Endothelial cell (in vitro differentiated cells): Measurements from ENCODE around the gene WNK2. TPM values are rescaled to one million over a fixed set of nuclear protein-coding genes. Genes with fewer than 3 reads are reported as not detected.

Experiments used
- DNase-seq: peaks from one replicate; pipeline ENCODE4 v3.0.0; 2021; ENCODE audit warnings: low spot score
- H3K27ac Mint-ChIP-seq: one replicate; pipeline ENCODE4 v1.8.0; 2021; ENCODE audit warnings: mixed read lengths, inconsistent platforms; ENCODE audit not compliant: unreplicated experiment
- H3K27me3 Mint-ChIP-seq: one replicate; pipeline ENCODE4 v1.8.0; 2021; ENCODE audit warnings: mild to moderate bottlenecking, moderate library complexity, mixed read lengths, inconsistent platforms; ENCODE audit not compliant: unreplicated experiment
- H3K36me3 Mint-ChIP-seq: one replicate; pipeline ENCODE4 v1.8.0; 2021; ENCODE audit warnings: mild to moderate bottlenecking, low read depth, mixed read lengths, inconsistent platforms; ENCODE audit not compliant: unreplicated experiment
- H3K4me1 Mint-ChIP-seq: one replicate; pipeline ENCODE4 v1.8.0; 2021; ENCODE audit warnings: mild to moderate bottlenecking, mixed read lengths, inconsistent platforms; ENCODE audit not compliant: unreplicated experiment
- H3K4me3 Mint-ChIP-seq: one replicate; pipeline ENCODE4 v1.8.0; 2021; ENCODE audit warnings: mild to moderate bottlenecking, mixed read lengths, inconsistent platforms; ENCODE audit not compliant: unreplicated experiment
- H3K9me3 Mint-ChIP-seq: one replicate; pipeline ENCODE4 v1.8.0; 2021; ENCODE audit warnings: mixed read lengths, inconsistent platforms; ENCODE audit not compliant: unreplicated experiment
- total RNA-seq: library from RNA; stranded (reverse); fragmentation: NEBNext Ultra II Directional; extraction: Animal tissue kit (Norgen Biotek cat#: 25700); gene quantifications from one replicate; pipeline ENCODE4 v1.2.1, GENCODE V29; 2021; ENCODE audit not compliant: unreplicated experiment
- TF ChIP-seq, protein P1 (sequence below): fragments of 200-600 bp; sonication (generic); IDR thresholded peaks from one replicate; pipeline ENCODE4 v1.5.0; 2021; ENCODE audit warnings: antibody characterized with exemption; ENCODE audit not compliant: unreplicated experiment

The WNK2 gene
- total RNA-seq, 1 donor from 2014 or later = 0.82 TPM

DNA sequence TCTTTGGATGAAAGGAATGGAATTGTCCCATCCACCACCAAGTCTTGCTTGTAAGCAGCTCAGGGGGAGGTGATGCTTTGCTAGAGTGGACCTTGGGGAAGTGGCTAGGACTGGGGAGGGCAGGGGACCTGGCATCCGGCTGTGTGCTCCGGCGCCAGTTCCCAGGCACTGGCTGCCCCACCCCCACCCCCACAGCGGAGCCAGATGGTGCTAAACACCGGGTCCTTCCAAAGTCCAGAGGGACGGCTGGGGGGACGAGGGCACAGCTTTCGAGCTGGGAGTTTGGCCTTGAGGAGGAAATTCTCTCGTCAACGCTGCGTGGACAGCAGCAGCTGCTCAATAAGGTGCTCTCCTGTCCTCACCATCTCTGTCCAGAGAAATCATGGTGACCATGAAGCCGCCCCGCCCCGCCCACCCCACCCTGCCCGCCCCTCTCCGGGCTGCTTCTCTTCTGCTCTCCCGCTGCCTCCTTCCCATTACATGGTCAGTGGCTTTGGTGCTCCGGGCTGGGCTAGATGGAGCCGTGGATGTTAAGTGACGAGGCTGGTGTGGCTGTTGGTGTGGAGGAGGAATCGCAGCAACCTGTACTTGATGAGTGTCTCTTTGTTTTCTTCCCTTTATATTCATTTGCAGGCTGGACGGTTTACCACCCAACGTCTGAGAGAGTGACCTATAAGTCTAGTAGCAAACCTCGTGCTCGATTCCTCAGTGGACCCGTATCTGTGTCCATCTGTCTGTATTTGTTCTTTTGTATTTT, 115.7 kb downstream of the WNK2 start:
- H3K4me3 Mint-ChIP-seq = no peak overlapping the region
- peaks cover 2% of the 10 kb centered on the region for H3K27me3 Mint-ChIP-seq
- H3K9me3 Mint-ChIP-seq = no peaks in the 10 kb centered on the region
- no peaks in the 10 kb centered on the region for H3K4me1 Mint-ChIP-seq
- no peaks in the 10 kb centered on the region for H3K36me3 Mint-ChIP-seq
- H3K27ac Mint-ChIP-seq = no peak overlapping the region
- no peak for DNase-seq
- TF ChIP-seq, protein P1, sequence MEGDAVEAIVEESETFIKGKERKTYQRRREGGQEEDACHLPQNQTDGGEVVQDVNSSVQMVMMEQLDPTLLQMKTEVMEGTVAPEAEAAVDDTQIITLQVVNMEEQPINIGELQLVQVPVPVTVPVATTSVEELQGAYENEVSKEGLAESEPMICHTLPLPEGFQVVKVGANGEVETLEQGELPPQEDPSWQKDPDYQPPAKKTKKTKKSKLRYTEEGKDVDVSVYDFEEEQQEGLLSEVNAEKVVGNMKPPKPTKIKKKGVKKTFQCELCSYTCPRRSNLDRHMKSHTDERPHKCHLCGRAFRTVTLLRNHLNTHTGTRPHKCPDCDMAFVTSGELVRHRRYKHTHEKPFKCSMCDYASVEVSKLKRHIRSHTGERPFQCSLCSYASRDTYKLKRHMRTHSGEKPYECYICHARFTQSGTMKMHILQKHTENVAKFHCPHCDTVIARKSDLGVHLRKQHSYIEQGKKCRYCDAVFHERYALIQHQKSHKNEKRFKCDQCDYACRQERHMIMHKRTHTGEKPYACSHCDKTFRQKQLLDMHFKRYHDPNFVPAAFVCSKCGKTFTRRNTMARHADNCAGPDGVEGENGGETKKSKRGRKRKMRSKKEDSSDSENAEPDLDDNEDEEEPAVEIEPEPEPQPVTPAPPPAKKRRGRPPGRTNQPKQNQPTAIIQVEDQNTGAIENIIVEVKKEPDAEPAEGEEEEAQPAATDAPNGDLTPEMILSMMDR = no peak

GRCh38 chr9:93300175-93300572, 116.2 kb downstream of the WNK2 start:
- no peak for DNase-seq
- Mint-ChIP-seq H3K36me3 (no peaks in the 10 kb centered on the region), H3K9me3 (no peaks in the 10 kb centered on the region), H3K27me3 (peaks cover 2% of the 10 kb centered on the region), H3K27ac (no peak overlapping the region), H3K4me3 (no peak overlapping the region), H3K4me1 (no peaks in the 10 kb centered on the region)
- TF ChIP-seq, protein P1 = no peak

DNA sequence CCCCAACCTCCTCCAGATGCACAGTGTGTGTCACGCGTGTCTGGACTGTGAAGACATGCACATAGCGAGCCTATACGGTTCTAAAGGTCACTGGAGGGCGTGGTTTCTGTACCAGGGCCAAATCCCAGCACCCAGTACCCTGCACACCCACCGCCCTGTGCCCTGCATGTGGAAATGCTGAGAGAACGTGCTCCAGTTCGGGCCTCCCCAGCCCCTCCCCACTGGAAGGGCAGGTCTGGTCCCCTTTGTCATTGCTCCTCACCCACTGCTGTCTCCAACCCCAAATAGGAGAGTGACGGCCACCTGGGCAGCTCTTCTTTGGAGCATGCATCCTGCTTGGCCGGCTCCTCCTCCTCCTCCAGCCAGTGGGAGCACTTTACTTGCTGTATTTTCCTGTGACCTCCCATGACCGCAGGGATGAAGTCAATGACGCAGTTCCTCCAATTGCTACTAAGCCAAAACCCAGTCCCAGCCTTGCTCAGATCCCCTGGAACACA, 116.7 kb downstream of the WNK2 start:
- Mint-ChIP-seq H3K4me3 (no peak overlapping the region), H3K27ac (no peak overlapping the region), H3K36me3 (no peaks in the 10 kb centered on the region), H3K4me1 (no peaks in the 10 kb centered on the region), H3K27me3 (peaks cover 2% of the 10 kb centered on the region), H3K9me3 (no peaks in the 10 kb centered on the region)
- no peak for DNase-seq
- TF ChIP-seq, protein P1 = no peak

GRCh38 chr9:93301291-93301811, 117.4 kb downstream of the WNK2 start:
- Mint-ChIP-seq H3K4me3 (no peak overlapping the region), H3K27ac (no peak overlapping the region), H3K9me3 (no peaks in the 10 kb centered on the region), H3K4me1 (no peaks in the 10 kb centered on the region), H3K27me3 (peaks cover 2% of the 10 kb centered on the region), H3K36me3 (no peaks in the 10 kb centered on the region)
- DNase-seq = no peak
- TF ChIP-seq, protein P1 = no peak

GRCh38 chr9:93301911-93302541, 118.1 kb downstream of the WNK2 start:
- Mint-ChIP-seq H3K4me3 (no peak overlapping the region), H3K9me3 (no peaks in the 10 kb centered on the region), H3K27ac (no peak overlapping the region), H3K27me3 (peaks cover 2% of the 10 kb centered on the region), H3K4me1 (no peaks in the 10 kb centered on the region), H3K36me3 (no peaks in the 10 kb centered on the region)
- DNase-seq = no peak
- TF ChIP-seq, protein P1 = no peak
